DOHH2 (cell line): ENCODE data around the gene GASK1B.

Source experiments
- CTCF ChIP-seq: fragments of 200-600 bp; sonication (generic); IDR thresholded peaks from one replicate; pipeline ENCODE4 v1.5.1; 2014; ENCODE audit warnings: antibody characterized with exemption, mild to moderate bottlenecking, low read depth, low read length; ENCODE audit not compliant: poor library complexity, severe bottlenecking
- EZH2phosphoT487 ChIP-seq: fragments of 200-600 bp; sonication (generic); IDR thresholded peaks from 2 replicates; pipeline ENCODE4 v1.6.1; 2017; ENCODE audit warnings: borderline replicate concordance, mild to moderate bottlenecking, antibody characterized with exemption, low read length, moderate library complexity, mixed read lengths

GRCh38 chr4:158201322-158201721, 28.5 kb upstream of the GASK1B start:
- TF ChIP-seq CTCF, result no peak
- TF ChIP-seq EZH2phosphoT487, result no peak
